ENCODE data around the gene TNFSF11.

DNA sequence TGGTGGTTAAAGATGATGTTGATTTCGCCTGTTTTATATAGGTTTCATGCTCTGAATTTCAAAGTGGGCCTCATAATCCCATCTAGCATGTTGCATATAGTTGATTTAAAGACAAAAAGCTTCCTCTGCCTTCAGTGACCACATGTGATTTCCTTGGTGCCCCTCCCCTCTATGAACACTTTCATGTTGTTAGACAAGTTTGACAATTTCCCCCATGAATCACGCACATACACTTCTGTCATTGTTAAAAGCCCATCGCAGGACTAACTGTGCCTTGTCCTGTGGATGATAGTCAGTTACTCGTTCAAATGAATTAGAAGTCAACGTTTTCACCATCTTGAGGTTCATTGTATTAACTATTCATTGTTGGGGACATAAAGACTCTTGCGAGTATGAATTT, 6.7 kb downstream of the TNFSF11 start:
- TF ChIP-seq, protein P1, sequence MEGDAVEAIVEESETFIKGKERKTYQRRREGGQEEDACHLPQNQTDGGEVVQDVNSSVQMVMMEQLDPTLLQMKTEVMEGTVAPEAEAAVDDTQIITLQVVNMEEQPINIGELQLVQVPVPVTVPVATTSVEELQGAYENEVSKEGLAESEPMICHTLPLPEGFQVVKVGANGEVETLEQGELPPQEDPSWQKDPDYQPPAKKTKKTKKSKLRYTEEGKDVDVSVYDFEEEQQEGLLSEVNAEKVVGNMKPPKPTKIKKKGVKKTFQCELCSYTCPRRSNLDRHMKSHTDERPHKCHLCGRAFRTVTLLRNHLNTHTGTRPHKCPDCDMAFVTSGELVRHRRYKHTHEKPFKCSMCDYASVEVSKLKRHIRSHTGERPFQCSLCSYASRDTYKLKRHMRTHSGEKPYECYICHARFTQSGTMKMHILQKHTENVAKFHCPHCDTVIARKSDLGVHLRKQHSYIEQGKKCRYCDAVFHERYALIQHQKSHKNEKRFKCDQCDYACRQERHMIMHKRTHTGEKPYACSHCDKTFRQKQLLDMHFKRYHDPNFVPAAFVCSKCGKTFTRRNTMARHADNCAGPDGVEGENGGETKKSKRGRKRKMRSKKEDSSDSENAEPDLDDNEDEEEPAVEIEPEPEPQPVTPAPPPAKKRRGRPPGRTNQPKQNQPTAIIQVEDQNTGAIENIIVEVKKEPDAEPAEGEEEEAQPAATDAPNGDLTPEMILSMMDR (IDR thresholded peaks at IDR 0.05 in 4 of 5, conservative IDR thresholded peaks at IDR 0.05 in 1 of 5): no peak
- no peak for TF ChIP-seq POLR2A (IDR thresholded peaks at IDR 0.05)
